AG09309 (cell line): Measurements from ENCODE around the gene DPYSL3.

Experiments
- DNase-seq: peaks from one replicate; pipeline ENCODE4 v3.0.0-alpha.2; 2010; ENCODE audit warnings: low read depth
- H3K4me3 ChIP-seq: 2 replicates; pipeline ENCODE4 v1.5.1; 2011; ENCODE audit warnings: mild to moderate bottlenecking, low read depth, low read length, moderate library complexity; ENCODE audit not compliant: control insufficient read depth
- CTCF ChIP-seq: IDR thresholded peaks from 2 replicates; pipeline ENCODE4 v1.5.1; 2011; ENCODE audit warnings: mild to moderate bottlenecking, low read depth, low read length, inconsistent platforms; ENCODE audit not compliant: insufficient read depth, control insufficient read depth; ENCODE audit errors: missing control alignments

The DPYSL3 gene

GRCh38 chr5:147387109-147387508 is 122.8 kb downstream of the DPYSL3 start:
- TF ChIP-seq CTCF = no peak
- no peak overlapping the region for H3K4me3 ChIP-seq
- DNase-seq = no peak

- H3K4me3 ChIP-seq = no peak overlapping the region
- DNase-seq = no peak
- TF ChIP-seq CTCF = no peak
Measured at GRCh38 chr5:147384346-147385193, 125.3 kb downstream of the DPYSL3 start.

- no peak for DNase-seq
- no peak for TF ChIP-seq CTCF
- H3K4me3 ChIP-seq = peak overlapping the region; percentile 43
Measured at GRCh38 chr5:147382776-147383175, 127.1 kb downstream of the DPYSL3 start.

GRCh38 chr5:147381555-147381954 is 128.3 kb downstream of the DPYSL3 start:
- H3K4me3 ChIP-seq = no peak overlapping the region
- DNase-seq = no peak
- TF ChIP-seq CTCF = no peak

- no peak for TF ChIP-seq CTCF
- no peak overlapping the region for H3K4me3 ChIP-seq
- no peak for DNase-seq
Measured at GRCh38 chr5:147377682-147378081, 132.2 kb downstream of the DPYSL3 start.

- no peak overlapping the region for H3K4me3 ChIP-seq
- DNase-seq = no peak
- TF ChIP-seq CTCF = no peak
Measured at GRCh38 chr5:147375151-147375550, 134.7 kb downstream of the DPYSL3 start.
